GM12878 (cell line): Measurements from ENCODE around the gene TOP2B. TPM values are rescaled to one million over a fixed set of nuclear protein-coding genes. Genes with fewer than 3 reads are reported as not detected.

ENCODE experiments used
- CEBPB ChIP-seq, 2 experiments: fragments of 150-350 bp in 1 of 2; IDR thresholded peaks; 2 replicates each; pipeline ENCODE4 v1.6.1; 2012 to 2014; ENCODE audit warnings: low read depth in 2 of 2, low read length in 2 of 2, borderline replicate concordance in 1 of 2, inconsistent platforms in 1 of 2
- E2F8 ChIP-seq: fragments of 450-650 bp; IDR thresholded peaks from 2 replicates; pipeline ENCODE4 v1.6.1; 2018; ENCODE audit warnings: mild to moderate bottlenecking, low read depth, moderate library complexity; ENCODE audit not compliant: partially characterized antibody
- HDAC6 ChIP-seq: fragments of 200-600 bp; sonication (generic); IDR thresholded peaks from one replicate; pipeline ENCODE4 v1.8.0; 2017; ENCODE audit warnings: antibody characterized with exemption; ENCODE audit not compliant: unreplicated experiment
- MLLT1 ChIP-seq: fragments of 450-650 bp; IDR thresholded peaks from 2 replicates; pipeline ENCODE4 v1.6.1; 2016; ENCODE audit warnings: mild to moderate bottlenecking
- RCOR1 ChIP-seq: conservative IDR thresholded peaks from 2 replicates; pipeline ENCODE4 v1.6.1; 2012; ENCODE audit warnings: low read depth, low read length, improper control_type of control experiment
- RELB ChIP-seq: fragments of 450-650 bp; IDR thresholded peaks from 2 replicates; pipeline ENCODE4 v1.6.1; 2017; ENCODE audit warnings: low read depth, mild to moderate bottlenecking, moderate library complexity
- ZNF217 ChIP-seq: fragments of 450-650 bp; IDR thresholded peaks from 2 replicates; pipeline ENCODE4 v1.6.1; 2017; ENCODE audit warnings: antibody characterized with exemption, mild to moderate bottlenecking
- polyA plus RNA-seq, 11 experiments: library from polyadenylated mRNA; depleted of rRNA in 4 of 11; unstranded in 6 of 11; stranded (reverse) in 5 of 11; fragments of >200 nt; fragmentation: Nextera tagmentation in 4 of 11; fragmentation: Illumina TruSeq in 1 of 11; extraction: Ambion mirVana in 4 of 11; extraction: Trizol in 1 of 11; gene quantifications; 1 replicate in 1 of 11; 2 replicates in 10 of 11; pipeline versions ENCODE4 v1.2.1 to v1.2.3, GENCODE V29; 2011 to 2016; ENCODE audit warnings: inconsistent platforms in 2 of 11, missing spikeins in 2 of 11, low read depth in 1 of 11
- total RNA-seq, 4 experiments: library from RNA; depleted of rRNA in 3 of 4; stranded (reverse); fragments of >200 nt in 3 of 4; fragmentation: Illumina TruSeq in 1 of 4; extraction: Trizol in 1 of 4; gene quantifications; 2 replicates each; pipeline versions ENCODE4 v1.2.1 to v1.2.3, GENCODE V29; 2013 to 2021

Gene TOP2B
- total and polyA plus RNA-seq, 10 of the 15 experiments (the other 5 are each of a cell fraction or from before 2014, with no cell fraction given), result 28.6 to 134 (median 83.4) TPM

GRCh38 chr3:25584011-25584789, 80.5 kb downstream of the TOP2B start (continued):
- TF ChIP-seq RELB (no peak), HDAC6 (no peak), ZNF217 (no peak), CEBPB (IDR thresholded peaks at IDR 0.05; ENCODE audit: borderline replicate concordance in 1 of 2, low read depth in 2 of 2, low read length in 2 of 2) (no peak), E2F8 (no peak), MLLT1 (no peak), RCOR1 (no peak)
